Muscle layer of duodenum (tissue), 2 donors: Measurements from ENCODE around the gene GRPEL1.
"Not testable (repeated sequence)": the region's sequence is repeated elsewhere in the genome, so short reads cannot be mapped to it uniquely, and the experiment has no call there.

Source experiments
- H3K27ac ChIP-seq: one replicate; pipeline ENCODE4 v1.7.0; 2013; ENCODE audit warnings: mild to moderate bottlenecking, low read length
- H3K27me3 ChIP-seq: one replicate; pipeline ENCODE4 v1.7.0; 2013; ENCODE audit warnings: low read depth, mild to moderate bottlenecking, control low read depth, low read length
- H3K36me3 ChIP-seq, 2 donors: one replicate each; pipeline ENCODE4 v1.7.0; 2013; ENCODE audit warnings: low read length in 2 of 2, control low read depth in 1 of 2, mild to moderate bottlenecking in 1 of 2; ENCODE audit not compliant: insufficient read depth in 2 of 2, control insufficient read depth in 1 of 2
- H3K4me1 ChIP-seq, 2 donors: one replicate each; pipeline ENCODE4 v1.7.0; 2013; ENCODE audit warnings: low read length in 2 of 2, mild to moderate bottlenecking in 2 of 2, control low read depth in 1 of 2, moderate library complexity in 1 of 2; ENCODE audit not compliant: insufficient read depth in 2 of 2, control insufficient read depth in 1 of 2
- H3K4me3 ChIP-seq, 2 donors: one replicate each; pipeline ENCODE4 v1.7.0; 2013; ENCODE audit warnings: low read length in 2 of 2, low read depth in 1 of 2, mild to moderate bottlenecking in 1 of 2
- H3K9me3 ChIP-seq, 2 donors: one replicate each; pipeline ENCODE4 v1.7.0; 2013; ENCODE audit warnings: low read length in 2 of 2, control low read depth in 1 of 2, mild to moderate bottlenecking in 1 of 2; ENCODE audit not compliant: control insufficient read depth in 1 of 2
- donor health status: healthy.

Gene GRPEL1

GRCh38 chr4:7104366-7105031 lies 36.6 kb upstream of the GRPEL1 start:
- no peak overlapping the region for H3K27ac ChIP-seq
- peaks cover 0 to 19% of the 10 kb centered on the region in 2 donors for H3K4me1 ChIP-seq
- H3K27me3 ChIP-seq, result no peaks in the 10 kb centered on the region
- H3K9me3 ChIP-seq, result no peaks in the 10 kb centered on the region
- no peak overlapping the region for H3K4me3 ChIP-seq
- no peaks in the 10 kb centered on the region for H3K36me3 ChIP-seq

- Histone ChIP-seq H3K36me3 (no peaks in the 10 kb centered on the region), H3K27me3 (no peaks in the 10 kb centered on the region), H3K4me3 (peak overlapping the region; percentile 63 to 75), H3K9me3 (no peaks in the 10 kb centered on the region), H3K27ac (peak overlapping the region; percentile 56), H3K4me1 (peaks cover 0 to 19% of the 10 kb centered on the region in 2 donors)
Measured at GRCh38 chr4:7103607-7104365, 35.9 kb upstream of the GRPEL1 start.

- Histone ChIP-seq H3K27ac (peak overlapping the region; percentile 72), H3K27me3 (no peaks in the 10 kb centered on the region), H3K36me3 (no peaks in the 10 kb centered on the region), H3K4me3 (peak overlapping the region; percentile 63 to 75), H3K9me3 (no peaks in the 10 kb centered on the region), H3K4me1 (peaks cover 0 to 19% of the 10 kb centered on the region in 2 donors)
Measured at GRCh38 chr4:7103031-7103606, 35.3 kb upstream of the GRPEL1 start.

GRCh38 chr4:7102516-7102909 lies 34.6 kb upstream of the GRPEL1 start:
- peaks cover 0 to 19% of the 10 kb centered on the region in 2 donors for H3K4me1 ChIP-seq
- H3K27me3 ChIP-seq, H3K9me3 ChIP-seq, H3K36me3 ChIP-seq: not testable (repeated sequence)
- H3K4me3 ChIP-seq, result peak overlapping the region; percentile 63 to 75
- H3K27ac ChIP-seq, result peak overlapping the region; percentile 72

GRCh38 chr4:7101692-7102515 lies 34.0 kb upstream of the GRPEL1 start:
- Histone ChIP-seq H3K36me3 (no peaks in the 10 kb centered on the region), H3K4me3 (peak overlapping the region; percentile 63 to 75), H3K27ac (no peak overlapping the region), H3K4me1 (peaks cover 0 to 19% of the 10 kb centered on the region in 2 donors), H3K27me3 (no peaks in the 10 kb centered on the region), H3K9me3 (no peaks in the 10 kb centered on the region)

GRCh38 chr4:7096236-7096635 lies 28.4 kb upstream of the GRPEL1 start:
- no peaks in the 10 kb centered on the region for H3K27me3 ChIP-seq
- H3K27ac ChIP-seq, result no peak overlapping the region
- no peaks in the 10 kb centered on the region for H3K9me3 ChIP-seq
- H3K36me3 ChIP-seq, result no peaks in the 10 kb centered on the region
- no peaks in the 10 kb centered on the region for H3K4me1 ChIP-seq
- no peak overlapping the region for H3K4me3 ChIP-seq

- no peaks in the 10 kb centered on the region for H3K27me3 ChIP-seq
- H3K36me3 ChIP-seq, result no peaks in the 10 kb centered on the region
- no peak overlapping the region for H3K4me3 ChIP-seq
- no peak overlapping the region for H3K27ac ChIP-seq
- H3K4me1 ChIP-seq, result no peaks in the 10 kb centered on the region
- H3K9me3 ChIP-seq, result no peaks in the 10 kb centered on the region
Measured at GRCh38 chr4:7095611-7096155, 27.8 kb upstream of the GRPEL1 start.

- Histone ChIP-seq H3K27ac (no peak overlapping the region), H3K9me3 (no peaks in the 10 kb centered on the region), H3K4me3 (no peak overlapping the region), H3K27me3 (no peaks in the 10 kb centered on the region), H3K4me1 (peaks cover 0 to under 1% of the 10 kb centered on the region in 2 donors), H3K36me3 (no peaks in the 10 kb centered on the region)
Measured at GRCh38 chr4:7094916-7095315, 27.1 kb upstream of the GRPEL1 start.

GRCh38 chr4:7092026-7092425 lies 24.2 kb upstream of the GRPEL1 start:
- Histone ChIP-seq H3K27me3 (no peaks in the 10 kb centered on the region), H3K36me3 (no peaks in the 10 kb centered on the region), H3K27ac (no peak overlapping the region), H3K9me3 (no peaks in the 10 kb centered on the region), H3K4me3 (no peak overlapping the region), H3K4me1 (peaks cover 0 to 8% of the 10 kb centered on the region in 2 donors)

GRCh38 chr4:7089213-7089986 lies 21.5 kb upstream of the GRPEL1 start:
- no peaks in the 10 kb centered on the region for H3K36me3 ChIP-seq
- H3K9me3 ChIP-seq, result no peaks in the 10 kb centered on the region
- no peak overlapping the region for H3K4me3 ChIP-seq
- peaks cover 0 to 8% of the 10 kb centered on the region in 2 donors for H3K4me1 ChIP-seq
- no peak overlapping the region for H3K27ac ChIP-seq
- H3K27me3 ChIP-seq, result no peaks in the 10 kb centered on the region
